Renal pelvis (tissue), 4 donors: ENCODE results near the gene NEK7. TPM values are rescaled to one million over a fixed set of nuclear protein-coding genes. Genes with fewer than 3 reads are reported as not detected.
"Not testable (repeated sequence)": the region's sequence is repeated elsewhere in the genome, so short reads cannot be mapped to it uniquely, and the experiment has no call there.

Experiments used
- DNase-seq: peaks from one replicate; pipeline ENCODE4 v3.0.0-alpha.2; 2013
- polyA plus RNA-seq, 3 donors: library from polyadenylated mRNA; unstranded; fragments of 120-200 nt; gene quantifications; one replicate each; pipeline ENCODE4 v1.2.1, GENCODE V29; 2013; ENCODE audit not compliant: insufficient read length in 3 of 3

NEK7 gene
- polyA plus RNA-seq, 3 donors, result 37.0 to 42.7 (median 38.1) TPM

DNA sequence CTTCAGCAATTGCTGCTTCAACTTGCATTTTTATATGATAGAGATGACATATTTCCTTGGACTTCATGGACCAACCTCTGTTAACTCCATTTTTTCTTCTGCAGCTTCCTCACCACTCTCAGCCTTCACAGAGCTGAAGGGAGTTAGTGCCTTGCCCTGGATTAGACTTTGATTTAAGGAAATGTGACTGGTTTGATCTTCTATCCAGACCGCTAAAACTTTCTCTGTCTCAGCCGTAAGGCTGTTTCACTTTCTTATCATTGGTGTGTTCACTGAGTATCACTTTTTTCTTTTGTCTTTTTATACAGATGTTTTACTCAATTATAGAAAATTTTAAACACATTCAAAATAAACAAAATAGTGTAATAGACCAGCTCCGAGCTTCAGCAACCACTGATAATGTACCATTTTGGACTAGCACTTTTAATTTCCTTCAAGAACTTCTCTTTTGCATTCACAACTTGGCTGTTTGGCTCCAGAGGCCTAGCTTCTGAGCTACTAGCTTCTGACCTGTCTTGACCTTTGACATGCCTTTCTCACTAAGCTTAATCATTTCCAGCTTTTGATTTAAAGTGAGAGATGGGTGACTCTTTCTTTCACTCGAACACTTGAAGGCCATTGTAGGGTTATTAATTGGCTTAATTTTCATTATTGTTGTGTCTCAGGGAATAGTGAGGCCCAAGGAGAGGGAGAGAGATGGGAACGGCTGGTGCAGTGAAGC is 9.3 kb downstream of the NEK7 start:
- DNase-seq, result no peak

DNA sequence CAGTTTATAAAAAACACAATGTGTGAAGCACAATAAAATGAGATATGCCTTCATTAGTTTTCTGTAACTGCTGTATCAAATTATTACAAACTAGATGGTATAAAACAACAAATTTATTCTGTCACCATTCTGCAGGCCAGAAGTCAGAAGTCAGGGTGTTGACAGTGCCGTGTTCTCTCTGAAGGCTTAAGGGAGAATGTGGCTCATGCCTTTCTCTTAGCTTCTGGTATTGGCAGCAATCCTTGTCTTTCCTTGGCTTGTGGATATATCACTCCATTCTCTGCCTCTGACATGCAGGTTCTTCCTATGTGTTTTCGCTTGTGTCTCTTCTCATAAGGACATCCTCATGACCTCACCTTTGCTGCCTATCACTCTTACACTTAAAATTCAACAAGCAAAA is 10.1 kb downstream of the NEK7 start:
- no peak for DNase-seq

DNA sequence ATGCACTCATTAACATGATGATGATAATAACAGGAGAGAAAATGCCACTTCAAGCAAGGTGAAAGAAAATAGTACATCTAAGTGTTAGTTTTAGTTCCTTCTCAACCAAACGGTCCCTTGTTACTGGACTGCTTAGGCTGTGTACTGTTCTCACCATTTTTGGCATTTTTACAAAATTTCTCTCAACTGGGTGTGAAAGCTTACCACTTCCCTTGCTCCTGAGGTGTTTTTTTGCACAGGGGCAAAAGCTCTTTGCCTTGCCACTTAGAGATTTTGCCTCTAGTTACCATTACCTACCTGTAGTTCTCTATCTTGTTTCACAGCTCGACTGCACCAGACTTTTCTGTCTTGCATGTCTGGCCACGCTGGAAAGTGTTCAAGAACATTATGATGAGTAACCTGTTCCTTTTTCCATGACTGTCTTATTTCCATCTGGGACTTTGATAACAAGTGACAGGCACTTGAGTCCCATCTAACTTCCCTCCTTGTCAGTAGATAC is 10.7 kb downstream of the NEK7 start:
- DNase-seq, result no peak

DNA sequence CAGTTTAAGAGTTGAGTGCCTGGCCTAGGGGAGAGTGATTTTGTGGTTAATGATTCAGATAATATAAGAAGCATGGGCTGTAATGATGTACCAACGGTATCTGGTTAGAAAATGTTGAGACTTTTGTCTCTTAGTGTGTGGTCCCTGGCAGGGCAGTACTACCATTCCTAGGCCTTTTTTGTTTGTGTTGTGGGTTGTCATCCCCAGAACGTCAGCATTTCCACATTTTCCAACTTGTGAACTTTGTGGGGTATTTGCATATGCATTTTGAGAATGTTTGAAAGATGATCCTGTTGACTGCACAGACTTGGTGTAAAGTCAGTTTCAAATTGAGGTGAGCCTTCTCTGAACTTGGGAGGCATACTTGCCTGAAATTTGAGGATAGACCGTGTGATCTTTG is 11.4 kb downstream of the NEK7 start:
- no peak for DNase-seq

DNA sequence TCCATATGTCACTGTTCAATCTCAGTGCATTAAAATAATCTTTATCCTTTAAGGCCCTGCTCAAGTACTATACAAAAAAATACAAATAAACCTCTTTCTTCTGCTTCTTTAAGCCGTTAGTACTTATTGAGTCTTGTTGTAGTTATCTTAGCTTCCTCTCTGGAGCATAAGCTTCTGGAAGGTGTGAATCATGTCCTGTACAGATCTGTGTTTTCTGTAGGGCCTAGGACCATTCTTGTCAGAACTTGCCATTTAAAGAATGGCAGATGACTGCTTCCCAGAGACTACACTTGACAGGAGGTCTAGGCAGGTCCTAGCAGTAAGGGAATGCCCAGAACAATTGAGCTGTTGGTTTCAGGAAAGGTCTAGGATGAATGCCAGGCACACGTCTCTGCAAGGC is 12.9 kb downstream of the NEK7 start:
- DNase-seq, result no peak

DNA sequence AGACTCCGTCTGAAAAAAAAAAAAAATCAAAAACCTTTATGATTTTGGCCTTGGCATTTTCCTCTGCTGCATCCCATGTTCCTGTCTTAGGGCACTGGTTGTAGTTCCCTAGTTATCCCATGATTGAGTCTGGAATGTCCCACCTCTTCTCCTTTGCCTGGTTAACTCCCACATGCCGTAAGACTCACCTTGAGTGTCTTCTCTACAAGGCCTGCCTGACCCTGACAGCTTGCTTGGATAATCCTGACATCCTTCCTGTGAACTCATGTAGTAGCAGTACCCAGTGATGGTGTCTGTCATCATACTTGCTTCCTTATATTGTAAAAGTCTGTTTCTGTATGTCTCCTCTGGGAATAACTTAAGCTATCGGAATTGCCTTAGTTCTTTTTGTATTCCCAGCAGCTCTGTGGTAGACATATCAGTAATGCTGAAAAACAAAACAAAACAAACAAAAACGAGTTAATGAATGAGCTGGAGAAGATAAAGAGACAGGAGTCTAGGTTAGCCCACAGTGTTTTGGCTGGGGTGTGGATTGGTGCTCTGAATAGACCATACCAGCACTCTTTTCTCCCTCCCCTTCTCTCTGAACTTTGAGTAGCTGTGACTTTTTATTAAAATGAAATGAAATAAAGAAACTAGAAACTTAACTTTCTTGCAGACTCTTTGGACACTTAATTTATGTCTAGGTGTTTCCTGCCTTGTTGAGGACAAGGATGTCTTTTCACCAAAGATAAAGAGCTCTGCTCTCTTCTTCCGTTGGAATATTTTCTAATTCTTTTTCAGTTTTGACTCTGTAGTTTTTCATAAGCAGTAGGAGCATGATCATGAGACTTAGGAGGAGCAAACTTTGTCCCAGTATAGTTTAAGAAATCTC is 15.1 kb downstream of the NEK7 start:
- no peak for DNase-seq

DNA sequence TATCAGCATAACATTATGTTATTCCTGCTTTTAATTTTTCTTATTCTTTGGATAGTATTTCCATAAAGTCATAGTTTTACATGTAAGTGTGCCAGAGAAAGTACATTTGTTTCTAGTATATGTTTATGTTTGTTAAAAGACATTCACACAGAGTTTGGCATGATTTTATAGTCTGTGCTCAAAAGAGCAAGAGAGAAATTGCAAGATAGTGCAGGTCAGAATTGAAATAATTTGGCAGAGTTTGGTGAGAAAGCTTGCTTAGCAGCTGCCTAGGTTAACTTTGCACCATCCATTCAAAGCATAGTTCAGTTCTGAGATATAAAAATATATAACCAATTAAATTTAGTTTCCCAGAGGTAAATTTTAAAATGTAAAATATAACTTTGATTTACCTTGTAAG is 17.0 kb downstream of the NEK7 start:
- DNase-seq, result no peak

DNA sequence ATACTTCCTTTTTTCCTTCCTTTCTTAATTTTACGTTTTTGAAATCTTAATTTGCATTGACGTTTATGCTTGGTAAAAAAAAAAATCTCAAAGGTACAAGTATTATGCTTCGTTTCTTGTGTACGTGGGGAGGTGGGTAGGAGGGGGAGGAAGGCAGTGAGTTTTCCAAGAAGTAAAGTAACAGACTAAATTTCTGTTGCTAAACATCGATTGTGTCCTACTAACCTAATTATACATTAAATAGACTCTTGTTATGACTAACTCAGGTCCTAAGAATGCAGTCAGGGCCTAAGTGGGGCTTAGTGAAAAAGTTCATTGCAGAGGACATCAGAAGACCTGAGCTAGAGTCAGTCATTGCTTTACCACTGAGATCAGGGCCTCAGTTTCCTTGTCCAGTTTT is 17.5 kb downstream of the NEK7 start:
- no peak for DNase-seq

DNA sequence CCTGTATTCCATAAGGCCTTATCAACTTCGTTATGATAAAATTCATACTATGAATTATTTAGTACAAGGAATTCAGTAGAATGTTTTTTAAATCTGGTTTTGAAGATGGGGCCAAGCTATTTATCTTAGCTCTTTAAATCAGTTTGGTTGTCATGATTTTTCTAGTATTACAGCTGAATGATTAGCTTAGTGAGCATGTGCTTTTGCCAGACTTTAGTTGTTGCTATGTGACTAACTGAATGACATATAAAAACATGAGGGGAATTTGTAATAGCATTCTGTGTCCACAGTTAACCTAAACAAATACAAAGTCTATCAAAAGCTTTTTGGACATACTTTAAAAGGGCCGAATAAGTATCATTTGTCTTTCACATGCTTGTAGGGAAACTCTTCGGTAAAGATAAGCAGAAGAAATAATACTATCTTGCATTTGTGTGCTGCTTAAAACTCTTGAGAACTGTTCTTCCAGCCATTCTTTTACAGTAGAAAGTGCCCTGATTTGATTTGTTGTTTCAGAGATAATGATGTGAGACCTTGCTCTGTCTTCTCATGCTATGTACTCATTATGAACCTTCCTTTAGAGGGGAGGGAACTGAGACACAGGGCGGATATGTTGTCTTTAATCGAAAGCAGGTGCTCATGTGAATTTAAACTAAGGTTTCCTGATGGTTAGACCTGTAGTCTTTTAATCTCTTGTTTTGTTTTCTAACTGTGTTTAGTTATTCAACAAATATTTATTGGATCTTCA is 18.8 kb downstream of the NEK7 start:
- DNase-seq, result no peak

DNA sequence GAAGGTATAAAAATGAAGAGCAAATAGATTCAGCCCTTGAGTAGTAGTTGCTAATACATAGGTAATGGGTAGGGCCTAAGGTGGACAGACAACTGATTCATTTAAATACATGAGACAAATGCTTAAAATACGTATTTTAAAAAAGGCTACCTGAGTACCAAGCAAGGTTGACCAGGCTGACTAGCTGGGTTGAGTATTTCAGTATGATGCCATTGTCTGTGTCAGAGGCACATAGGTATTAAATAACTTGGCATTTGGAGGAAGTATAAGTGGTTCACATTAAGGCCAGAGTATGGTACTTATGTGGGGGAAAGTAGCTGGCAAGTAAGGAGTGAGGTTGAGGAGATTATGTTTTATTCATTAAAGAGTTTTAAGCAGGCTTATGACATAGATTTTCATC is 19.4 kb downstream of the NEK7 start:
- no peak for DNase-seq

DNA sequence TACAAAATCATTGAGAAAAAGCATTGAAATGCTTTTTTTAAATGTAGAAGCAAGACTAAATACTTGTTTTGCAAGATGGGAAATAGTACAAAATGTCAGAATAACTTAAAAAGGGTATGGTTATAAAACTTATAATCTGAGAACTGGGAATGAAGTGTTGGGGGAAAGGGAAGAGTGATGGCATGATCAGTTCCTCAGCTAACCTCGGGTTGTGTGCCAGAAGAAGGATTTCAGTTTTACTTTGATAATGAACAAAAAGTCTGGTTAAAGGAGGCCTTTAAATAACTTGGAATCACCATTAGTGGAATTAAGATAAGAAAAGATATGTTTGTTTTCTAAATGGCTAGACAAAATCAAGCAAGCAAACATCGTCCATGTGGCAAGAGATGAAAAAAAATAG is 20.7 kb downstream of the NEK7 start:
- no peak for DNase-seq

DNA sequence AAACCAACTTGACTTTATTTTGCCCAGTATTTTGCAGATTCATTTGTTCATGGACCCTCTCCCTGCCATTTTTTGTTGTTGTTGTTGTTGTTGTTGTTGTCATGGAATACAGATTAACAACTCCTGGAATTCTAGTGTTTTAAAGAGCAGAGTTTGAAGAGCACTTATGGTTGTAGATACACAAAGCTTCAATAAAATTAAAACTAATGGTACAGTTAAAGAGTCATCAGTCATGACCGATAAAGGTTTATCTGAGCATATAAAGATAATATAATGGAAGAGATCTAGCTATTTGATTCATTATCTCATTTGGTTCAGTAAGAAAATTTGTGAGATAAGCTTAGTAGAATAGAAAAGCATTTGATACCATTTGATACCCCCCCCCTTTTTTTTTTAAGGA is 21.8 kb downstream of the NEK7 start:
- no peak for DNase-seq

DNA sequence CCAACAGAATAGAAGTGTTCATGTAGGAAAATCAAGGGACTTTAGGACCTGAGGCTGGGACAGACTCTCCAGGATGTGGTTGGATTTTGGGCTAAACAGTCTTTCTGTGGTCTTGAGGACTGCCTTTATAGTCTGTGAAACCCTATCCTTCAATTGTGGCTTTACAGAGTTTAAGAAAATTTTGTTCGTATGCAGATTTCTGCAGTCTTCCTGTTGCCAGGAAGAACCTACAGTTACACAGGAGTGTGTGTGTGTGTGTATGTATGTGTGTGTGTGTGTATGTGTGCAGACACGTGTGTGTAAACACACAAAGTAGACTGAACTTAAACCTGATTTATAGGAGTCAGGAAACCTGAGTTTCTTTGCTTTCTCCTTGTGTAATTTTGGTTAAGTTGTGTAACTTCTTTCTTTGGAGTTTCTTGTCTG is 22.8 kb downstream of the NEK7 start:
- no peak for DNase-seq

DNA sequence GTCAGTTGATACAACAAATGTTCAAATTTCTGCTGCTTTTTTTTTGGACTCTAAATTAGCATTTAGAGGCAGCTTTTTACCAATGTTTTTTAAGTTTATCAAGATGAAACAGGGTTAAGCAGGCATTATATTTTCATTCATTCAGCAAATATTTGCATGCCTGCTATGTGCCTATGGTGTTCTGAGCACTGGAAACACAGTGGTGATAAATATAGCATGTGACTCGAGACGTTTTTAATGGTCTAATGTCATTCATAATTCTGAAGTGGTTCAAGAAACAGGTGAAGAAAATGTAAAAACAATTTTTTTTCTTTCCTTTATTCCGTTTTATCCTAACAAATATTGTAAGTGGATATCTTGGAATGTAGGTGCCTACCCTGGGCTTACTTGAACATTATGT is 26.8 kb downstream of the NEK7 start:
- DNase-seq, result no peak

DNA sequence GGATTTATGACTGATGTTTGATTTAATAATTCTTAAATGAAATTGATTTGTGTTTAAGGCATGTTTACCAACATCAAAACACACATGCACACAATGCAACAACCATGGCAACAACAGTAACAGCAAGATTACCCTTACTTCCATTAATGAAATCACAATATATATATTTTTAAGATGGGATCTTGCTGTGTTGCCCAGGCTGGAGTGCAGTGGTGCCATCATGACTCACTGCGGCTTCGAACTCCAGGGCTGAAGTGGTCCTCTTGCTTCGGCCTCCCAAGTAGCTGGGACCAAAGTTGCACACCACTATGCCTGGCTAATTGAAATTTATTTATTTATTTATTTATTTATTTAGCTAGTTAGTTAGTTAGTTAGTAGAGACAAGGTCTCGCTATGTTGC is 27.7 kb downstream of the NEK7 start:
- no peak for DNase-seq

DNA sequence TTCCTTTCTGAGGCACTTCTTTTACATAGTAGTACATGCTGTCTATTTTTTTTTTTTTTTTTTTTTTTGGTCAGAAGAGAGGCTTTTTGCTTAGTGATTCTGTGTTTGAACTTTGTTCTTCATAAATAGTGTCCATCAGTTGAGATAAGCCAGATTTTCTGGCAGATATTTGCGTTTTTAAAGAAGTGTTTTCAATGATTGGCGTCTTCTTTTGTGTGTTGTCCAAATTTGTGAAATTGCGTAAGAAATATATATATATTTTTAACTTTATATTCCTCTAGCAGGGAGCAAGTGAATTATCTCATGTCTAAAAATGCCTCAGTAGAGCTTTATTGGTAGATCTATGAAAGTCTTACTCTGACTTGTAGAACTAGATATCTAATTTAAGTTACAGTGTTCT is 28.3 kb downstream of the NEK7 start:
- no peak for DNase-seq

DNA sequence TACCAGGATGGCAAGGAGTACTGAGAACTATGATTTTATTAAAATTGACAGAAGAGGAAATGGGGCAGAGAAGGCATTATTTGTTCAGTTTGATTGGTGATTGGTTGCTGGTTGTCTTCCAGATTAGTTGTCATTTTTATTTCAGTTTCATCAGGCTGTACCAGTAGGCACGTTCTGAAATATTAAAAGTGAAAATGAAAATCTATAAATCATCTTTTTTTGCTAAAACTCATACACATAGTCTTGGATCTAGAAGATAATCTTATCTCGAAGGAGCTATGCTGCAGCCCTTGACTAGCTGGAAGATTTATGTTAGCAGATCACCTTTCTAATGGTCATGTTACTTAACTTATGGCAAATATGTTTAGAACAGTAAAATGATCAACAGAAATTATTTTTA is 29.0 kb downstream of the NEK7 start:
- no peak for DNase-seq

DNA sequence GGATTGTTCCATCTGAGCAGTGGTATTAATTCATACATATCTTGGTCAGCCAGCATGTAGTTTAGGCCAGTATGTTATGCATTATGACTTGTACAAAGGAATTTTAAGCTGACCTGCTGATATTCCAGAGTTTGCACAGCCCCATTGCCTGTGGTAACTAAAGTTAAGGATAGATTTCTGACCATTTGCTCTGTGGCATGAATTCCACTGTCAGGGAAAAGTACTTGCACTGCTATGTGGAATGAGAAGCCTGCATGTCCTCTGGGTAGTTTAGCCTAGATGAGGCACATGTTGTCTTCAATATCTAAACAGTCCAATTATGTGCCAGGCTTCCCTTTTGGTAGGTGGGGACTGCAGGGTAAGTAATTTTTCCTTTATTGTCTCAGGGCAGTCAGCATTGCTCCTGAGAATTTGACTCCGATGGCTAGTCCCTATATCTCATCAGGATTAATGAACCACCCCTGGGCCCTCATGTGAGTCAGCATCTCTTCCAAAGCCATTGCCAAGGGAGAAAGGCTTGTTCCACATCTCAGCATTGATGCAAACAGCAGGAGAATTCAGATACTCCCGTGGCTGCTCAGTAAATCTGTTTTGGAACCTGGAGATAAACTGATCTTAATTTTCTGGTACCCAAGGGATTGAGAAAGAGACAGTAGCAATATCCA is 30.2 kb downstream of the NEK7 start:
- DNase-seq, result no peak

DNA sequence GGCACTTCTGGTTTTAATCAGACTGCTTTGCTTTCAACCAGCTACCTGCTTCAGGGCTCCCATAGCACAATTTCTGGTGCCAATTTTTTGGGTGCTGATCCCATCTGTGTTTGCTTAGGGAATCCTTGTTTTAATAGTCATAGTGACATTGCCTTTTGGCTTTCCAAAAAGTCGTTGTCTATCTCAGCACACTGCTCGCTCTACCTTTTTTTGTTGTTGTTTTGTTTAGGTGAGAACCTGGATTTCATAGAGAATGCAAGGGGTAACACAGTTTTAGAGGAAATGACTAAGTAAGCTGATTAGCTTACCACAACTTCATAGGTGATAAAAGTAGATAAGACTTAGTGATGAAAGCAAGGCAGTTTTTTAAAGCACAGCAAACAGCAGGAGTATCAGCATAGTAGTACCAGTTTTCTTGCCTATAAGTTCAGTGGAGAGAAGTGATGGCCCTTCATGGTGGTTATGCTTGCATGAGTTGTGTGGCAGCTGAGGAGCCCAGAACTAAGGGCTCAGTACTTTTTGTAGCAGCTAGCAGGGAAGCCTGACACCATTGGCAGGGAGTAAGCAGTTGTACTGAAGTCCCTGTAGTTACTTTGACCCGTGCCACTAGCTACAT is 31.3 kb downstream of the NEK7 start:
- no peak for DNase-seq

DNA sequence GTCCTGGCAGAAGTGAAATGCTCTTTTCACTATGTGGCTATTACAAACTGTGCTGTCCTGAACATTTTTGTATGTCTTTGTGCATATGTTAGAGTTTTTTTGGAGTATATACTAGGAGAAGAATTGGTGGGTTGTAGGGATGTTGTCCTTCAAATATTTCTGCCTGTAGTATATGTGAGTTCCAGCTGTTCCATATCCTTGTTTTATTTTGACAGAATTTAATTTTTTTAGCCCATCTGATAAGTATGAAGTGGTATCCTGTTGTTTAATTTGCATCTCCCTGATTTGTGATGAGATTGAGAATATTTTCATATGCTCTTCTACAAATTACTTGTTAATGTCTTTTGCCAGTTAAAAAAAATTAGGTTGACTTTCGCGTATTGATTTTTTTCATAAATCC is 34.3 kb downstream of the NEK7 start:
- no peak for DNase-seq

DNA sequence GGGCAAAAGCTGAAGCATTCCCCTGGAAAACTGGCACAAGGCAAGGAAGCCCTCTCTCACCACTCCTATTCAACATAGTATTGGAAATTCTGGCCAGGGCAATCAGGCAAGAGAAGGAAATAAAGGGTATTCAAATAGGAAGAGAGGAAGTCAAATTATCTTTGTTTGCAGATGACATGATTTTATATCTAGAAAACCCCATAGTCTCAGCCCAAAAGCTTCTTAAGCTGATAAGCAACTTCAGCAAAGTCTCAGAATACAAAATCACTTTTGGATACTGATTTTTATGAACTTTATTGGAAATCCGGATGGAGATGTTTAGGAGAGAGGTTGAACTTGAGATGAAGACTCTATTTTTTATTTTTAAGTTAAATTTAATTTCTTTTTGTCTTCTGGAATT is 37.1 kb downstream of the NEK7 start:
- not testable (repeated sequence) for DNase-seq

DNA sequence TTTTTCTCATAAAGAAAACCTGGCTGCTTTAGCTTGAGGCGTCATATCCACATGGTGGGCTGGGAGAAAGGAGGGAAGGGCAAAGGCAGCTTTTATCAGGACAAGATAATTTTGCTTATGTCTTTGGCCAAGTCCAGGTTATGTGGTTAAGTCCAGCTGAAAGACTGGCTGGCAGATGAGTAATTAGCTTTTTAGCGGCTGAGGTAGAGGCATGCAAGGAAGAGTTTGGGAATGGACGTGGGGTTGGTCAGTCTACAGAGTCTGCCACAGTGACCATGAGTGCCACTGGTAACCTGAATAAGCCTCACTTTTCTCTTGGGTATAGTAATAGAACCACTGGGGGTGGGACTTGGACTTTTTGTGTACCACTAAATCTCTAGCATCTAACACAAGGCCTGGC is 39.8 kb downstream of the NEK7 start:
- DNase-seq, result no peak
